Neural cell (in vitro differentiated cells): ENCODE results near the gene DNAJC5G.
"Not testable (repeated sequence)": the region's sequence is repeated elsewhere in the genome, so short reads cannot be mapped to it uniquely, and the experiment has no call there.

Source experiments
- EP300 ChIP-seq: fragments of 450-650 bp; conservative IDR thresholded peaks from 2 replicates; pipeline ENCODE4 v1.6.1; 2014; ENCODE audit warnings: antibody characterized with exemption, mild to moderate bottlenecking, moderate library complexity; ENCODE audit not compliant: poor library complexity, severe bottlenecking
- EZH2 ChIP-seq: fragments of 200-600, 300-800 bp; shearing (Covaris generic), sonication (generic); IDR thresholded peaks from 2 replicates; pipeline ENCODE4 v1.6.1; 2014; ENCODE audit warnings: antibody characterized with exemption, low read length, borderline replicate concordance, mild to moderate bottlenecking; ENCODE audit not compliant: insufficient read depth, poor library complexity, severe bottlenecking
- MXI1 ChIP-seq: fragments of 450-650 bp; conservative IDR thresholded peaks from 2 replicates; pipeline ENCODE4 v1.6.1; 2014; ENCODE audit warnings: antibody characterized with exemption, mild to moderate bottlenecking; ENCODE audit not compliant: poor library complexity, severe bottlenecking
- POLR2AphosphoS5 ChIP-seq: IDR thresholded peaks from 2 replicates; pipeline ENCODE4 v1.6.1; 2012
- RAD21 ChIP-seq: fragments of 450-650 bp; conservative IDR thresholded peaks from 2 replicates; pipeline ENCODE4 v1.6.1; 2014; ENCODE audit warnings: antibody characterized with exemption, mild to moderate bottlenecking, moderate library complexity
- TF ChIP-seq, protein P1 (sequence below): fragments of 450-650 bp; IDR thresholded peaks from 2 replicates; pipeline ENCODE4 v1.5.1; 2014; ENCODE audit warnings: antibody characterized with exemption, mild to moderate bottlenecking, moderate library complexity; ENCODE audit not compliant: poor library complexity, severe bottlenecking
- TF ChIP-seq, protein P2 (sequence below): IDR thresholded peaks from 2 replicates; pipeline ENCODE4 v1.6.1; 2012; ENCODE audit warnings: borderline replicate concordance

DNA sequence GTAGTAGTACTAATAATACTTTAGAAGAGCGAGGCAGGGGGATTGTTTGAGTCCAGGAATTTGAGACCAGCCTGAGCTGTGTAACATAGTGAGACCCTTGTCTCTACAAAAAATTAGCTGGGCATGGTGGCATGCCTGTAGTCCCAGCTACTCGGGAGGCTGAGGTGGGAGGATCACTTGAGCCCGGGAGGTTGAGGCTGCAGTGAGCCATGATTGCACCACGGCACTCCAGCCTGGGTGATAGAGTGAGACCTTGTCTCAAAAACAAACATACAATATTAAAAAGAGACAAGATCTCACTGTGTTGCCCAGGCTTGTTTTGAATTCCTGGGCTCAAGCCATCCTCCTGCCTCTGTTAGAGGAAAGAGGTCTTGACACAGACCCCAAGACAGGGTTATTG is 25.4 kb downstream of the DNAJC5G start:
- TF ChIP-seq POLR2AphosphoS5, MXI1, RAD21, EP300, EZH2: not testable (repeated sequence)
- TF ChIP-seq, protein P1, sequence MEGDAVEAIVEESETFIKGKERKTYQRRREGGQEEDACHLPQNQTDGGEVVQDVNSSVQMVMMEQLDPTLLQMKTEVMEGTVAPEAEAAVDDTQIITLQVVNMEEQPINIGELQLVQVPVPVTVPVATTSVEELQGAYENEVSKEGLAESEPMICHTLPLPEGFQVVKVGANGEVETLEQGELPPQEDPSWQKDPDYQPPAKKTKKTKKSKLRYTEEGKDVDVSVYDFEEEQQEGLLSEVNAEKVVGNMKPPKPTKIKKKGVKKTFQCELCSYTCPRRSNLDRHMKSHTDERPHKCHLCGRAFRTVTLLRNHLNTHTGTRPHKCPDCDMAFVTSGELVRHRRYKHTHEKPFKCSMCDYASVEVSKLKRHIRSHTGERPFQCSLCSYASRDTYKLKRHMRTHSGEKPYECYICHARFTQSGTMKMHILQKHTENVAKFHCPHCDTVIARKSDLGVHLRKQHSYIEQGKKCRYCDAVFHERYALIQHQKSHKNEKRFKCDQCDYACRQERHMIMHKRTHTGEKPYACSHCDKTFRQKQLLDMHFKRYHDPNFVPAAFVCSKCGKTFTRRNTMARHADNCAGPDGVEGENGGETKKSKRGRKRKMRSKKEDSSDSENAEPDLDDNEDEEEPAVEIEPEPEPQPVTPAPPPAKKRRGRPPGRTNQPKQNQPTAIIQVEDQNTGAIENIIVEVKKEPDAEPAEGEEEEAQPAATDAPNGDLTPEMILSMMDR, result not testable (repeated sequence)
- TF ChIP-seq, protein P2, sequence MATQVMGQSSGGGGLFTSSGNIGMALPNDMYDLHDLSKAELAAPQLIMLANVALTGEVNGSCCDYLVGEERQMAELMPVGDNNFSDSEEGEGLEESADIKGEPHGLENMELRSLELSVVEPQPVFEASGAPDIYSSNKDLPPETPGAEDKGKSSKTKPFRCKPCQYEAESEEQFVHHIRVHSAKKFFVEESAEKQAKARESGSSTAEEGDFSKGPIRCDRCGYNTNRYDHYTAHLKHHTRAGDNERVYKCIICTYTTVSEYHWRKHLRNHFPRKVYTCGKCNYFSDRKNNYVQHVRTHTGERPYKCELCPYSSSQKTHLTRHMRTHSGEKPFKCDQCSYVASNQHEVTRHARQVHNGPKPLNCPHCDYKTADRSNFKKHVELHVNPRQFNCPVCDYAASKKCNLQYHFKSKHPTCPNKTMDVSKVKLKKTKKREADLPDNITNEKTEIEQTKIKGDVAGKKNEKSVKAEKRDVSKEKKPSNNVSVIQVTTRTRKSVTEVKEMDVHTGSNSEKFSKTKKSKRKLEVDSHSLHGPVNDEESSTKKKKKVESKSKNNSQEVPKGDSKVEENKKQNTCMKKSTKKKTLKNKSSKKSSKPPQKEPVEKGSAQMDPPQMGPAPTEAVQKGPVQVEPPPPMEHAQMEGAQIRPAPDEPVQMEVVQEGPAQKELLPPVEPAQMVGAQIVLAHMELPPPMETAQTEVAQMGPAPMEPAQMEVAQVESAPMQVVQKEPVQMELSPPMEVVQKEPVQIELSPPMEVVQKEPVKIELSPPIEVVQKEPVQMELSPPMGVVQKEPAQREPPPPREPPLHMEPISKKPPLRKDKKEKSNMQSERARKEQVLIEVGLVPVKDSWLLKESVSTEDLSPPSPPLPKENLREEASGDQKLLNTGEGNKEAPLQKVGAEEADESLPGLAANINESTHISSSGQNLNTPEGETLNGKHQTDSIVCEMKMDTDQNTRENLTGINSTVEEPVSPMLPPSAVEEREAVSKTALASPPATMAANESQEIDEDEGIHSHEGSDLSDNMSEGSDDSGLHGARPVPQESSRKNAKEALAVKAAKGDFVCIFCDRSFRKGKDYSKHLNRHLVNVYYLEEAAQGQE, result not testable (repeated sequence)
